Mesothelial cell of epicardium (in vitro differentiated cells): Measurements from ENCODE around the gene KRT84. TPM values are rescaled to one million over a fixed set of nuclear protein-coding genes. Genes with fewer than 3 reads are reported as not detected.

ENCODE experiments used
- DNase-seq, 2 experiments: peaks; one replicate each; pipeline ENCODE4 v3.0.0; 2021; ENCODE audit warnings: low spot score in 2 of 2; ENCODE audit not compliant: unreplicated experiment in 2 of 2
- H3K27ac Mint-ChIP-seq: 2 replicates; pipeline ENCODE4 v1.8.0; 2021; ENCODE audit warnings: mixed read lengths
- H3K27me3 Mint-ChIP-seq: 2 replicates; pipeline ENCODE4 v1.8.0; 2021; ENCODE audit warnings: low read depth, mixed read lengths
- H3K36me3 Mint-ChIP-seq: 2 replicates; pipeline ENCODE4 v1.8.0; 2021; ENCODE audit warnings: mixed read lengths
- H3K4me1 Mint-ChIP-seq: 2 replicates; pipeline ENCODE4 v1.8.0; 2021; ENCODE audit warnings: mixed read lengths
- H3K4me3 Mint-ChIP-seq: 2 replicates; pipeline ENCODE4 v1.8.0; 2021; ENCODE audit warnings: mild to moderate bottlenecking, moderate library complexity, mixed read lengths
- H3K9me3 Mint-ChIP-seq: 2 replicates; pipeline ENCODE4 v1.8.0; 2021; ENCODE audit warnings: mixed read lengths
- CTCF ChIP-seq: fragments of 200-600 bp; sonication (generic); IDR thresholded peaks from one replicate; pipeline ENCODE4 v1.5.0; 2021; ENCODE audit warnings: antibody characterized with exemption; ENCODE audit not compliant: unreplicated experiment
- total RNA-seq: library from RNA; stranded (reverse); gene quantifications from 3 replicates; pipeline ENCODE4 v1.2.1, GENCODE V29; 2021

Gene KRT84
- total RNA-seq, 1 donor from 2014 or later = not detected

GRCh38 chr12:52364061-52364460, 21.4 kb downstream of the KRT84 start:
- Mint-ChIP-seq H3K27ac (no peak overlapping the region), H3K27me3 (peaks cover 31% of the 10 kb centered on the region), H3K36me3 (no peaks in the 10 kb centered on the region), H3K9me3 (no peaks in the 10 kb centered on the region), H3K4me3 (no peak overlapping the region), H3K4me1 (peaks cover 8% of the 10 kb centered on the region)
- TF ChIP-seq CTCF = no peak
- no peak for DNase-seq

- H3K27me3 Mint-ChIP-seq = peaks cover 23% of the 10 kb centered on the region
- H3K36me3 Mint-ChIP-seq = no peaks in the 10 kb centered on the region
- H3K4me3 Mint-ChIP-seq = no peak overlapping the region
- DNase-seq = no peak
- no peak overlapping the region for H3K27ac Mint-ChIP-seq
- peaks cover 8% of the 10 kb centered on the region for H3K4me1 Mint-ChIP-seq
- no peak for TF ChIP-seq CTCF
- no peaks in the 10 kb centered on the region for H3K9me3 Mint-ChIP-seq
These were observed 22.3 kb downstream of the KRT84 start for GRCh38 chr12:52363111-52363679.

- peaks cover 21% of the 10 kb centered on the region for H3K27me3 Mint-ChIP-seq
- no peaks in the 10 kb centered on the region for H3K36me3 Mint-ChIP-seq
- H3K4me1 Mint-ChIP-seq = peaks cover 8% of the 10 kb centered on the region
- no peak overlapping the region for H3K27ac Mint-ChIP-seq
- H3K4me3 Mint-ChIP-seq = no peak overlapping the region
- no peaks in the 10 kb centered on the region for H3K9me3 Mint-ChIP-seq
- DNase-seq = peak in 1 of 2 experiments; percentile 7
- TF ChIP-seq CTCF = no peak
These were observed 23.2 kb downstream of the KRT84 start for GRCh38 chr12:52362118-52362726.

- Mint-ChIP-seq H3K36me3 (no peaks in the 10 kb centered on the region), H3K27me3 (peaks cover 24% of the 10 kb centered on the region), H3K4me1 (peaks cover 8% of the 10 kb centered on the region), H3K4me3 (no peak overlapping the region), H3K9me3 (no peaks in the 10 kb centered on the region), H3K27ac (no peak overlapping the region)
- DNase-seq = no peak
- TF ChIP-seq CTCF = no peak
These were observed 23.9 kb downstream of the KRT84 start for GRCh38 chr12:52361553-52361952.

- H3K36me3 Mint-ChIP-seq = no peaks in the 10 kb centered on the region
- no peak for TF ChIP-seq CTCF
These were observed 24.7 kb downstream of the KRT84 start for GRCh38 chr12:52360663-52361271.

More at GRCh38 chr12:52360663-52361271, 24.7 kb downstream of the KRT84 start:
- Mint-ChIP-seq H3K4me3 (no peak overlapping the region), H3K9me3 (no peaks in the 10 kb centered on the region), H3K4me1 (peaks cover 8% of the 10 kb centered on the region), H3K27me3 (peaks cover 23% of the 10 kb centered on the region), H3K27ac (no peak overlapping the region)
- DNase-seq = peak in 1 of 2 experiments; percentile 8
